Spinal cord (tissue), 10 donors: Measurements from ENCODE around the gene CADPS2. TPM values are rescaled to one million over a fixed set of nuclear protein-coding genes. Genes with fewer than 3 reads are reported as not detected.

Source experiments
- DNase-seq, 6 donors: peaks; one replicate each; pipeline versions ENCODE4 v3.0.0 to v3.0.0-alpha.2; 2013 to 2015; ENCODE audit warnings: low spot score in 6 of 6, low read depth in 4 of 6
- H3K27ac ChIP-seq: one replicate; pipeline ENCODE4 v1.5.1; 2013; ENCODE audit warnings: low read depth, low read length, control low read depth
- H3K27me3 ChIP-seq: one replicate; pipeline ENCODE4 v1.6.1; 2013; ENCODE audit warnings: low read length; ENCODE audit not compliant: control insufficient read depth, insufficient read depth
- H3K36me3 ChIP-seq: one replicate; pipeline ENCODE4 v1.6.1; 2013; ENCODE audit warnings: low read length; ENCODE audit not compliant: control insufficient read depth, insufficient read depth
- H3K4me1 ChIP-seq: one replicate; pipeline ENCODE4 v1.6.1; 2013; ENCODE audit warnings: low read length; ENCODE audit not compliant: control insufficient read depth, insufficient read depth
- H3K4me3 ChIP-seq: one replicate; pipeline ENCODE4 v1.5.1; 2013; ENCODE audit warnings: low read depth, low read length, control low read depth
- H3K9me3 ChIP-seq: one replicate; pipeline ENCODE4 v1.6.1; 2013; ENCODE audit warnings: low read length; ENCODE audit not compliant: control insufficient read depth, insufficient read depth
- WGBS: methylation state at CpG from one replicate; pipeline ENCODE4 v1.1.5; 2013; ENCODE audit warnings: missing lambda C conversion rate; ENCODE audit not compliant: insufficient coverage; 5-methylcytosine and 5-hydroxymethylcytosine counted together
- polyA plus RNA-seq, 2 donors: library from polyadenylated mRNA; unstranded; fragments of 120-200 nt; gene quantifications; one replicate each; pipeline ENCODE4 v1.2.1, GENCODE V29; 2013; ENCODE audit not compliant: insufficient read length in 2 of 2
- total RNA-seq, 2 donors: library from RNA; depleted of rRNA in 1 of 2; stranded (reverse); fragments of 120-200 nt in 1 of 2; fragments of >200 nt in 1 of 2; gene quantifications; one replicate each; pipeline versions ENCODE4 v1.2.3 to v1.2.4, GENCODE V29; 2013 to 2014
- donor health status: healthy.

CADPS2 gene
- total and polyA plus RNA-seq, 4 donors, result 18.7 to 40.5 (median 30.4) TPM

GRCh38 chr7:122864016-122864415 is 22.2 kb downstream of the CADPS2 start:
- peaks cover 4% of the 10 kb centered on the region for H3K9me3 ChIP-seq
- no peaks in the 10 kb centered on the region for H3K4me1 ChIP-seq
- no peaks in the 10 kb centered on the region for H3K27me3 ChIP-seq
- no peak overlapping the region for H3K27ac ChIP-seq
- no peak overlapping the region for H3K4me3 ChIP-seq
- no peak for DNase-seq
- no peaks in the 10 kb centered on the region for H3K36me3 ChIP-seq
- WGBS, result no CpG with 5 or more reads among the region's 2 CpGs

GRCh38 chr7:122858320-122858719 is 27.9 kb downstream of the CADPS2 start:
- no peak for DNase-seq
- no peaks in the 10 kb centered on the region for H3K36me3 ChIP-seq
- no peaks in the 10 kb centered on the region for H3K9me3 ChIP-seq
- H3K27ac ChIP-seq, result no peak overlapping the region
- no peaks in the 10 kb centered on the region for H3K4me1 ChIP-seq
- no peaks in the 10 kb centered on the region for H3K27me3 ChIP-seq
- no CpG with 5 or more reads among the region's 3 CpGs for WGBS
- H3K4me3 ChIP-seq, result no peak overlapping the region

- Histone ChIP-seq H3K9me3 (no peaks in the 10 kb centered on the region), H3K4me1 (peaks cover 8% of the 10 kb centered on the region), H3K4me3 (no peak overlapping the region), H3K27ac (no peak overlapping the region), H3K36me3 (no peaks in the 10 kb centered on the region), H3K27me3 (no peaks in the 10 kb centered on the region)
- no peak for DNase-seq
Observed at GRCh38 chr7:122850528-122850927, 35.7 kb downstream of the CADPS2 start.

- Histone ChIP-seq H3K27ac (peak overlapping the region; percentile 50), H3K9me3 (no peaks in the 10 kb centered on the region), H3K4me1 (peaks cover 8% of the 10 kb centered on the region), H3K4me3 (no peak overlapping the region), H3K36me3 (no peaks in the 10 kb centered on the region), H3K27me3 (no peaks in the 10 kb centered on the region)
- WGBS, result 92% methylated on average over 3 of the region's 3 CpGs
- no peak for DNase-seq
Observed at GRCh38 chr7:122849957-122850328, 36.3 kb downstream of the CADPS2 start.

- peak overlapping the region; percentile 50 for H3K27ac ChIP-seq
- DNase-seq, result no peak
- WGBS, result no CpG with 5 or more reads among the region's 4 CpGs
- H3K27me3 ChIP-seq, result no peaks in the 10 kb centered on the region
- no peaks in the 10 kb centered on the region for H3K9me3 ChIP-seq
- H3K4me1 ChIP-seq, result peaks cover 8% of the 10 kb centered on the region
- no peak overlapping the region for H3K4me3 ChIP-seq
- no peaks in the 10 kb centered on the region for H3K36me3 ChIP-seq
Observed at GRCh38 chr7:122849322-122849956, 36.8 kb downstream of the CADPS2 start.

GRCh38 chr7:122847871-122848473 is 38.3 kb downstream of the CADPS2 start:
- Histone ChIP-seq H3K9me3 (no peaks in the 10 kb centered on the region), H3K4me1 (peaks cover 8% of the 10 kb centered on the region), H3K4me3 (no peak overlapping the region), H3K36me3 (no peaks in the 10 kb centered on the region), H3K27ac (no peak overlapping the region), H3K27me3 (no peaks in the 10 kb centered on the region)
- no peak for DNase-seq
- WGBS, result no CpG with 5 or more reads among the region's 3 CpGs

GRCh38 chr7:122846591-122846990 is 39.7 kb downstream of the CADPS2 start:
- Histone ChIP-seq H3K27ac (no peak overlapping the region), H3K4me3 (no peak overlapping the region), H3K4me1 (peaks cover 8% of the 10 kb centered on the region), H3K36me3 (no peaks in the 10 kb centered on the region), H3K9me3 (no peaks in the 10 kb centered on the region), H3K27me3 (no peaks in the 10 kb centered on the region)
- no peak for DNase-seq
- WGBS, result 100% methylated on average over 1 of the region's 2 CpGs

GRCh38 chr7:122845286-122845685 is 41.0 kb downstream of the CADPS2 start:
- H3K27me3 ChIP-seq, result no peaks in the 10 kb centered on the region
- peaks cover 8% of the 10 kb centered on the region for H3K4me1 ChIP-seq
- no peaks in the 10 kb centered on the region for H3K9me3 ChIP-seq
- H3K27ac ChIP-seq, result no peak overlapping the region
- no peak overlapping the region for H3K4me3 ChIP-seq
- H3K36me3 ChIP-seq, result no peaks in the 10 kb centered on the region
- 100% methylated on average over 1 of the region's 3 CpGs for WGBS
- no peak for DNase-seq

- no peak overlapping the region for H3K4me3 ChIP-seq
- H3K27ac ChIP-seq, result no peak overlapping the region
- no peaks in the 10 kb centered on the region for H3K27me3 ChIP-seq
- no peak for DNase-seq
- H3K4me1 ChIP-seq, result no peaks in the 10 kb centered on the region
- H3K9me3 ChIP-seq, result no peaks in the 10 kb centered on the region
- H3K36me3 ChIP-seq, result no peaks in the 10 kb centered on the region
- no CpG with 5 or more reads among the region's 3 CpGs for WGBS
Observed at GRCh38 chr7:122844191-122844988, 41.9 kb downstream of the CADPS2 start.

- Histone ChIP-seq H3K9me3 (no peaks in the 10 kb centered on the region), H3K4me3 (no peak overlapping the region), H3K27me3 (no peaks in the 10 kb centered on the region), H3K4me1 (no peaks in the 10 kb centered on the region), H3K27ac (no peak overlapping the region), H3K36me3 (no peaks in the 10 kb centered on the region)
- WGBS, result no CpG with 5 or more reads among the region's 1 CpG
- no peak for DNase-seq
Observed at GRCh38 chr7:122842971-122843370, 43.3 kb downstream of the CADPS2 start.
